HEK293 (cell line): ENCODE results near the gene UQCRQ.

Experiments
- EGR2 ChIP-seq: fragments of 450-650 bp; formaldehyde crosslinking; IDR thresholded peaks from 2 replicates; pipeline ENCODE4 v1.5.1; 2016; ENCODE audit warnings: low read depth, missing biosample characterization, missing genetic modification characterization
- IKZF3 ChIP-seq: fragments of 450-650 bp; IDR thresholded peaks from 2 replicates; pipeline ENCODE4 v1.5.0; 2018; ENCODE audit warnings: missing biosample characterization, mild to moderate bottlenecking, missing genetic modification characterization, moderate library complexity
- KLF1 ChIP-seq: fragments of 450-650 bp; formaldehyde crosslinking; IDR thresholded peaks from 2 replicates; pipeline ENCODE4 v1.5.1; 2016; ENCODE audit warnings: missing biosample characterization, missing genetic modification characterization
- KLF17 ChIP-seq: fragments of 450-650 bp; formaldehyde crosslinking; IDR thresholded peaks from 2 replicates; pipeline ENCODE4 v1.5.1; 2016; ENCODE audit warnings: missing biosample characterization, missing genetic modification characterization
- MYNN ChIP-seq: fragments of 450-650 bp; formaldehyde crosslinking; IDR thresholded peaks from 2 replicates; pipeline ENCODE4 v1.5.1; 2016; ENCODE audit warnings: missing biosample characterization, missing genetic modification characterization, borderline replicate concordance
- MZF1 ChIP-seq: fragments of 450-650 bp; formaldehyde crosslinking; IDR thresholded peaks from 2 replicates; pipeline ENCODE4 v1.5.1; 2017; ENCODE audit warnings: missing biosample characterization, missing genetic modification characterization, borderline replicate concordance
- OSR2 ChIP-seq: fragments of 450-650 bp; formaldehyde crosslinking; IDR thresholded peaks from 2 replicates; pipeline ENCODE4 v1.5.1; 2016; ENCODE audit warnings: missing biosample characterization, missing genetic modification characterization
- PRDM10 ChIP-seq: fragments of 450-650 bp; formaldehyde crosslinking; IDR thresholded peaks from 2 replicates; pipeline ENCODE4 v1.5.1; 2016; ENCODE audit warnings: missing biosample characterization, missing genetic modification characterization
- SETDB1 ChIP-seq: IDR thresholded peaks from one replicate; pipeline ENCODE4 v1.6.1; 2017; ENCODE audit warnings: mild to moderate bottlenecking, low read length, moderate library complexity, mixed read lengths; ENCODE audit not compliant: insufficient read length
- SP2 ChIP-seq: fragments of 450-650 bp; formaldehyde crosslinking; IDR thresholded peaks from 2 replicates; pipeline ENCODE4 v1.5.1; 2016; ENCODE audit warnings: missing biosample characterization, missing genetic modification characterization
- ZBTB20 ChIP-seq: fragments of 450-650 bp; formaldehyde crosslinking; IDR thresholded peaks from 2 replicates; pipeline ENCODE4 v1.5.1; 2016; ENCODE audit warnings: missing biosample characterization, missing genetic modification characterization
- ZBTB21 ChIP-seq: fragments of 450-650 bp; formaldehyde crosslinking; IDR thresholded peaks from 2 replicates; pipeline ENCODE4 v1.5.1; 2017; ENCODE audit warnings: missing biosample characterization, missing genetic modification characterization
- ZBTB8A ChIP-seq: fragments of 450-650 bp; formaldehyde crosslinking; IDR thresholded peaks from 2 replicates; pipeline ENCODE4 v1.5.1; 2016; ENCODE audit warnings: missing biosample characterization, missing genetic modification characterization
- ZFP37 ChIP-seq: fragments of 450-650 bp; formaldehyde crosslinking; IDR thresholded peaks from 2 replicates; pipeline ENCODE4 v1.5.1; 2016; ENCODE audit warnings: missing biosample characterization, missing genetic modification characterization
- ZNF10 ChIP-seq: fragments of 450-650 bp; formaldehyde crosslinking; IDR thresholded peaks from 2 replicates; pipeline ENCODE4 v1.5.1; 2017; ENCODE audit warnings: missing biosample characterization, missing genetic modification characterization
- ZNF184 ChIP-seq: fragments of 450-650 bp; IDR thresholded peaks from 2 replicates; pipeline ENCODE4 v1.5.1; 2018; ENCODE audit warnings: missing biosample characterization, mild to moderate bottlenecking, missing genetic modification characterization
- ZNF214 ChIP-seq: fragments of 450-650 bp; formaldehyde crosslinking; IDR thresholded peaks from 2 replicates; pipeline ENCODE4 v1.5.1; 2017; ENCODE audit warnings: missing biosample characterization, mild to moderate bottlenecking, missing genetic modification characterization, borderline replicate concordance
- ZNF302 ChIP-seq: fragments of 450-650 bp; formaldehyde crosslinking; IDR thresholded peaks from 2 replicates; pipeline ENCODE4 v1.5.1; 2016; ENCODE audit warnings: missing biosample characterization, missing genetic modification characterization, low read depth
- ZNF350 ChIP-seq: fragments of 450-650 bp; formaldehyde crosslinking; IDR thresholded peaks from 2 replicates; pipeline ENCODE4 v1.5.0; 2017; ENCODE audit warnings: missing biosample characterization, mild to moderate bottlenecking, missing genetic modification characterization
- ZNF366 ChIP-seq: fragments of 450-650 bp; formaldehyde crosslinking; conservative IDR thresholded peaks from 2 replicates; pipeline ENCODE4 v1.5.1; 2016; ENCODE audit warnings: missing biosample characterization, missing genetic modification characterization
- ZNF433 ChIP-seq: fragments of 450-650 bp; formaldehyde crosslinking; IDR thresholded peaks from 2 replicates; pipeline ENCODE4 v1.5.1; 2016; ENCODE audit warnings: missing biosample characterization, missing genetic modification characterization, low read depth
- ZNF449 ChIP-seq: fragments of 450-650 bp; formaldehyde crosslinking; IDR thresholded peaks from 2 replicates; pipeline ENCODE4 v1.5.1; 2017; ENCODE audit warnings: missing biosample characterization, mild to moderate bottlenecking, missing genetic modification characterization, moderate library complexity
- ZNF600 ChIP-seq: fragments of 450-650 bp; formaldehyde crosslinking; IDR thresholded peaks from 2 replicates; pipeline ENCODE4 v1.5.1; 2016; ENCODE audit warnings: missing biosample characterization, missing genetic modification characterization
- ZNF707 ChIP-seq: fragments of 450-650 bp; formaldehyde crosslinking; IDR thresholded peaks from 2 replicates; pipeline ENCODE4 v1.5.1; 2016; ENCODE audit warnings: missing biosample characterization, missing genetic modification characterization
- ZNF777 ChIP-seq: fragments of 450-650 bp; formaldehyde crosslinking; IDR thresholded peaks from 2 replicates; pipeline ENCODE4 v1.5.1; 2017; ENCODE audit warnings: missing biosample characterization, missing genetic modification characterization, borderline replicate concordance
- ZSCAN16 ChIP-seq: fragments of 450-650 bp; formaldehyde crosslinking; IDR thresholded peaks from 2 replicates; pipeline ENCODE4 v1.5.1; 2016; ENCODE audit warnings: missing biosample characterization, missing genetic modification characterization
- ZXDB ChIP-seq: fragments of 450-650 bp; formaldehyde crosslinking; IDR thresholded peaks from 2 replicates; pipeline ENCODE4 v1.5.1; 2016; ENCODE audit warnings: missing biosample characterization, missing genetic modification characterization
- TF ChIP-seq, protein P1 (sequence below): fragments of 450-650 bp; IDR thresholded peaks from 2 replicates; pipeline ENCODE4 v1.5.1; 2018; ENCODE audit warnings: missing biosample characterization, mild to moderate bottlenecking, missing genetic modification characterization
- TF ChIP-seq, protein P2 (sequence below): fragments of 450-650 bp; formaldehyde crosslinking; IDR thresholded peaks from 2 replicates; pipeline ENCODE4 v1.5.1; 2016; ENCODE audit warnings: missing biosample characterization, missing genetic modification characterization
- TF ChIP-seq, protein P3 (sequence below): fragments of 450-650 bp; IDR thresholded peaks from 2 replicates; pipeline ENCODE4 v1.5.1; 2018; ENCODE audit warnings: missing biosample characterization, missing genetic modification characterization

UQCRQ gene

DNA sequence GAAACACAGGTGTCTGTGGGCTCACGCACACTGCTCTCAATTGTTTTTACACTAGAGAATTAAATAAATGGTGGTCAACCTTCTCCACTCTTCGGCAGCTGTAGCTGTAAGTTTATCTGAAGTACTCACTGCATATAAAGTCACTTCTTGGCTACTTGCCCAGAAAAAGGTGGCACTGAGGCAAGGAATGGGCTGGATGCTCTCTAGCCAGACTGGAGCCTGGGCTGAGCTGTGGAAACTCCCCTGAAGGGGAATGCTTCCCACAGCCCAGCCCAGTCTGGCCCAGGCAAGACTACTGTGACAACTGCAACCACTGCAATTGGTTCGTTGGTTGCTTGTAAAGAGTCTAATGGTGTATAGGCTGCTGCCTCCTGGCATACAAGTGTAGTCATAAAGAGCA lies 11.5 kb downstream of the UQCRQ start (continued):
- TF ChIP-seq, protein P1, sequence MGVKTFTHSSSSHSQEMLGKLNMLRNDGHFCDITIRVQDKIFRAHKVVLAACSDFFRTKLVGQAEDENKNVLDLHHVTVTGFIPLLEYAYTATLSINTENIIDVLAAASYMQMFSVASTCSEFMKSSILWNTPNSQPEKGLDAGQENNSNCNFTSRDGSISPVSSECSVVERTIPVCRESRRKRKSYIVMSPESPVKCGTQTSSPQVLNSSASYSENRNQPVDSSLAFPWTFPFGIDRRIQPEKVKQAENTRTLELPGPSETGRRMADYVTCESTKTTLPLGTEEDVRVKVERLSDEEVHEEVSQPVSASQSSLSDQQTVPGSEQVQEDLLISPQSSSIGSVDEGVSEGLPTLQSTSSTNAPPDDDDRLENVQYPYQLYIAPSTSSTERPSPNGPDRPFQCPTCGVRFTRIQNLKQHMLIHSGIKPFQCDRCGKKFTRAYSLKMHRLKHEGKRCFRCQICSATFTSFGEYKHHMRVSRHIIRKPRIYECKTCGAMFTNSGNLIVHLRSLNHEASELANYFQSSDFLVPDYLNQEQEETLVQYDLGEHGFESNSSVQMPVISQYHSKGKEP (tag by site-specific recombination) = peak; percentile 83
- TF ChIP-seq ZNF350 (tag by site-specific recombination) (no peak), ZNF366 (tag by site-specific recombination) (no peak), OSR2 (tag by site-specific recombination) (peak; percentile 71; the same call in 1 of the 2 replicates), ZNF707 (tag by site-specific recombination) (no peak), ZXDB (tag by site-specific recombination) (peak; percentile 50; the same call in 1 of the 2 replicates), IKZF3 (tag by site-specific recombination) (peak; percentile 77; the same call in 1 of the 2 replicates), ZFP37 (tag by site-specific recombination) (no peak), ZBTB21 (no peak), ZBTB8A (tag by site-specific recombination) (peak; percentile 78), ZNF10 (tag by site-specific recombination) (0 out of 2 replicates have a peak, but pooled peaks have one; percentile 18), MZF1 (peak; percentile 93), EGR2 (tag by site-specific recombination) (no peak), ZNF600 (tag by site-specific recombination) (peak; percentile 5; the same call in 1 of the 2 replicates), SETDB1 (no peak), PRDM10 (tag by site-specific recombination) (0 out of 2 replicates have a peak, but pooled peaks have one; percentile 43), SP2 (tag by site-specific recombination) (peak; percentile 49), ZNF449 (tag by site-specific recombination) (peak; percentile 68; the same call in 1 of the 2 replicates), ZNF433 (no peak), ZNF302 (no peak), ZBTB20 (tag by site-specific recombination) (no peak), MYNN (tag by site-specific recombination) (no peak), ZNF184 (tag by site-specific recombination) (peak; percentile 71; the same call in 1 of the 2 replicates), KLF1 (no peak), ZNF214 (tag by site-specific recombination) (no peak), ZNF777 (tag by site-specific recombination) (no peak), ZSCAN16 (no peak), KLF17 (no peak)
- TF ChIP-seq, protein P2, sequence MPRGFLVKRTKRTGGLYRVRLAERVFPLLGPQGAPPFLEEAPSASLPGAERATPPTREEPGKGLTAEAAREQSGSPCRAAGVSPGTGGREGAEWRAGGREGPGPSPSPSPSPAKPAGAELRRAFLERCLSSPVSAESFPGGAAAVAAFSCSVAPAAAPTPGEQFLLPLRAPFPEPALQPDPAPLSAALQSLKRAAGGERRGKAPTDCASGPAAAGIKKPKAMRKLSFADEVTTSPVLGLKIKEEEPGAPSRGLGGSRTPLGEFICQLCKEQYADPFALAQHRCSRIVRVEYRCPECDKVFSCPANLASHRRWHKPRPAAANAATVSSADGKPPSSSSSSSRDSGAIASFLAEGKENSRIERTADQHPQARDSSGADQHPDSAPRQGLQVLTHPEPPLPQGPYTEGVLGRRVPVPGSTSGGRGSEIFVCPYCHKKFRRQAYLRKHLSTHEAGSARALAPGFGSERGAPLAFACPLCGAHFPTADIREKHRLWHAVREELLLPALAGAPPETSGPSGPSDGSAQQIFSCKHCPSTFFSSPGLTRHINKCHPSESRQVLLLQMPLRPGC (tag by site-specific recombination) = no peak
- TF ChIP-seq, protein P3, sequence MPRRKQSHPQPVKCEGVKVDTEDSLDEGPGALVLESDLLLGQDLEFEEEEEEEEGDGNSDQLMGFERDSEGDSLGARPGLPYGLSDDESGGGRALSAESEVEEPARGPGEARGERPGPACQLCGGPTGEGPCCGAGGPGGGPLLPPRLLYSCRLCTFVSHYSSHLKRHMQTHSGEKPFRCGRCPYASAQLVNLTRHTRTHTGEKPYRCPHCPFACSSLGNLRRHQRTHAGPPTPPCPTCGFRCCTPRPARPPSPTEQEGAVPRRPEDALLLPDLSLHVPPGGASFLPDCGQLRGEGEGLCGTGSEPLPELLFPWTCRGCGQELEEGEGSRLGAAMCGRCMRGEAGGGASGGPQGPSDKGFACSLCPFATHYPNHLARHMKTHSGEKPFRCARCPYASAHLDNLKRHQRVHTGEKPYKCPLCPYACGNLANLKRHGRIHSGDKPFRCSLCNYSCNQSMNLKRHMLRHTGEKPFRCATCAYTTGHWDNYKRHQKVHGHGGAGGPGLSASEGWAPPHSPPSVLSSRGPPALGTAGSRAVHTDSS (tag by site-specific recombination) = no peak
